ENCODE data around the gene SEPTIN12.

DNA sequence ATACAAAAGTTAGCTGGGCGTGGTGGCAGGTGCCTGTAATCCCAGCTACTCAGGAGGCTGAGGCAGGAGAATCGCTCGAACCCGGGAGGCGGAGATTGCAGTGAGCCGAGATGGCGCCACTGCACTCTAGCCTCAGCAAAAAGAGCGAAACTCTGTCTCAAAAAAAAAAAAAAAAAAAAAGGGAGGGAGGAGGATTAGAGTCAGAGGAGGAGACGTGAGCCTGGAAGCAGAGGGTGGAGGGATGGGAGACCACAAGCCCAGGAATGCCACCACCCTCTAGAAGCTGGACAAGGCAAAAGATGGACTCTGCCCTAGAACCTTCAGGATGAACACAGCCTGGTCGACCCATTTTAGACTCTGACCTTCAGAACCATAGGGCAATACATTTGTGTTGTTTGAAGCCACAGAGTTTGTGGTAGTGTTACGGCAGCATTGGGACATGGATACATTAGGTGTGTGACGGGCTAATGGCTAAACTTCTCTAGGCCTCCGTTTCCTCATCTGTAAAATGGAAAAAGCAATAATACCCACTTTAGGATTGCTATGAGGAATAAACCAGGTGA is 4.9 kb upstream of the SEPTIN12 start:
- TF ChIP-seq, protein P1, sequence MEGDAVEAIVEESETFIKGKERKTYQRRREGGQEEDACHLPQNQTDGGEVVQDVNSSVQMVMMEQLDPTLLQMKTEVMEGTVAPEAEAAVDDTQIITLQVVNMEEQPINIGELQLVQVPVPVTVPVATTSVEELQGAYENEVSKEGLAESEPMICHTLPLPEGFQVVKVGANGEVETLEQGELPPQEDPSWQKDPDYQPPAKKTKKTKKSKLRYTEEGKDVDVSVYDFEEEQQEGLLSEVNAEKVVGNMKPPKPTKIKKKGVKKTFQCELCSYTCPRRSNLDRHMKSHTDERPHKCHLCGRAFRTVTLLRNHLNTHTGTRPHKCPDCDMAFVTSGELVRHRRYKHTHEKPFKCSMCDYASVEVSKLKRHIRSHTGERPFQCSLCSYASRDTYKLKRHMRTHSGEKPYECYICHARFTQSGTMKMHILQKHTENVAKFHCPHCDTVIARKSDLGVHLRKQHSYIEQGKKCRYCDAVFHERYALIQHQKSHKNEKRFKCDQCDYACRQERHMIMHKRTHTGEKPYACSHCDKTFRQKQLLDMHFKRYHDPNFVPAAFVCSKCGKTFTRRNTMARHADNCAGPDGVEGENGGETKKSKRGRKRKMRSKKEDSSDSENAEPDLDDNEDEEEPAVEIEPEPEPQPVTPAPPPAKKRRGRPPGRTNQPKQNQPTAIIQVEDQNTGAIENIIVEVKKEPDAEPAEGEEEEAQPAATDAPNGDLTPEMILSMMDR (IDR thresholded peaks at IDR 0.05; ENCODE audit: poor library complexity) = no peak
- TF ChIP-seq EZH2 (IDR thresholded peaks at IDR 0.05; ENCODE audit: borderline replicate concordance) (no peak), EZH2phosphoT487 (IDR thresholded peaks at IDR 0.05; ENCODE audit: low read depth, severe bottlenecking, unreplicated experiment) (no peak)

All from hepatocyte (in vitro differentiated cells).